Vagina (tissue), 2 donors: ENCODE data around the gene RYR2. TPM values are rescaled to one million over a fixed set of nuclear protein-coding genes. Genes with fewer than 3 reads are reported as not detected.

Experiments
- DNase-seq, 2 donors: peaks; one replicate each; pipeline ENCODE4 v3.0.0-alpha.2; 2017; ENCODE audit errors: extremely low spot score in 2 of 2
- H3K27ac ChIP-seq: fragments of 200-600 bp; sonication (generic); one replicate; pipeline ENCODE4 v1.5.1; 2019
- H3K27me3 ChIP-seq: fragments of 200-600 bp; sonication (generic); one replicate; pipeline ENCODE4 v1.5.1; 2019
- H3K36me3 ChIP-seq, 2 donors: fragments of 200-600 bp; sonication (generic); one replicate each; pipeline ENCODE4 v1.5.1; 2017 to 2019
- H3K4me1 ChIP-seq: fragments of 200-600 bp; sonication (generic); one replicate; pipeline ENCODE4 v1.5.1; 2019
- H3K4me3 ChIP-seq, 2 donors: fragments of 200-600 bp; sonication (generic); 1 replicate in 1 of 2; 2 replicates in 1 of 2; pipeline ENCODE4 v1.5.1; 2016 to 2019
- H3K9me3 ChIP-seq: fragments of 200-600 bp; sonication (generic); one replicate; pipeline ENCODE4 v1.5.1; 2019
- CTCF ChIP-seq, 3 experiments: fragments of 450-650 bp in 2 of 3; fragments of 200-600 bp in 1 of 3; sonication (generic) in 1 of 3; IDR thresholded peaks; one replicate each; pipeline ENCODE4 v1.5.1; 2017 to 2019; ENCODE audit warnings: antibody characterized with exemption in 3 of 3, mild to moderate bottlenecking in 2 of 3, moderate library complexity in 2 of 3
- POLR2A ChIP-seq, 2 donors: fragments of 450-650 bp; IDR thresholded peaks; one replicate each; pipeline ENCODE4 v1.6.1; 2017; ENCODE audit warnings: antibody characterized with exemption in 2 of 2, mild to moderate bottlenecking in 2 of 2, moderate library complexity in 2 of 2
- POLR2AphosphoS5 ChIP-seq, 2 donors: sonication (generic); formaldehyde crosslinking; IDR thresholded peaks; one replicate each; pipeline ENCODE4 v1.9.0; 2017; ENCODE audit warnings: antibody characterized with exemption in 2 of 2, mild to moderate bottlenecking in 2 of 2, low read depth in 1 of 2; ENCODE audit not compliant: insufficient read depth in 1 of 2
- intact Hi-C: fragments of 100-400 bp; cut with DNase I; formaldehyde crosslinking; loops from one replicate; pipeline ENCODE4 v1.15.1; 2023
- total RNA-seq: library from RNA; depleted of rRNA; stranded (reverse); fragments of >200 nt; gene quantifications from one replicate; pipeline ENCODE4 v1.2.3, GENCODE V29; 2016

The RYR2 gene
- total RNA-seq, 1 donor from 2014 or later, result 1.5 TPM

- Histone ChIP-seq H3K36me3 (no peaks in the 10 kb centered on the region), H3K9me3 (no peaks in the 10 kb centered on the region), H3K4me3 (no peak overlapping the region), H3K4me1 (no peaks in the 10 kb centered on the region), H3K27ac (no peak overlapping the region), H3K27me3 (no peaks in the 10 kb centered on the region)
- TF ChIP-seq CTCF (IDR thresholded peaks at IDR 0.05) (no peak), POLR2AphosphoS5 (IDR thresholded peaks at IDR 0.05; ENCODE audit: insufficient read depth in 1 of 2, low read depth in 1 of 2) (no peak), POLR2A (IDR thresholded peaks at IDR 0.05) (no peak)
- no peak for DNase-seq
- intact Hi-C loops, result no loop called here
Measured at GRCh38 chr1:236998546-236998945, 43.4 kb upstream of the RYR2 start.

GRCh38 chr1:237000191-237000590 lies 41.8 kb upstream of the RYR2 start:
- no peaks in the 10 kb centered on the region for H3K27me3 ChIP-seq
- no peak overlapping the region for H3K27ac ChIP-seq
- no peaks in the 10 kb centered on the region for H3K9me3 ChIP-seq
- intact Hi-C loops, result no loop called here
- no peaks in the 10 kb centered on the region for H3K4me1 ChIP-seq
- no peaks in the 10 kb centered on the region for H3K36me3 ChIP-seq
- DNase-seq, result no peak
- no peak overlapping the region for H3K4me3 ChIP-seq
- TF ChIP-seq CTCF (IDR thresholded peaks at IDR 0.05), result no peak
- no peak for TF ChIP-seq POLR2AphosphoS5 (IDR thresholded peaks at IDR 0.05; ENCODE audit: insufficient read depth in 1 of 2, low read depth in 1 of 2)
- no peak for TF ChIP-seq POLR2A (IDR thresholded peaks at IDR 0.05)

GRCh38 chr1:237003516-237003915 lies 38.5 kb upstream of the RYR2 start:
- intact Hi-C loops, result no loop called here
- Histone ChIP-seq H3K36me3 (no peaks in the 10 kb centered on the region), H3K27me3 (no peaks in the 10 kb centered on the region), H3K4me3 (no peak overlapping the region), H3K27ac (no peak overlapping the region), H3K9me3 (no peaks in the 10 kb centered on the region), H3K4me1 (no peaks in the 10 kb centered on the region)
- no peak for DNase-seq
- TF ChIP-seq POLR2A (IDR thresholded peaks at IDR 0.05) (no peak), POLR2AphosphoS5 (IDR thresholded peaks at IDR 0.05; ENCODE audit: insufficient read depth in 1 of 2, low read depth in 1 of 2) (no peak), CTCF (IDR thresholded peaks at IDR 0.05) (no peak)

GRCh38 chr1:237004116-237004515 lies 37.9 kb upstream of the RYR2 start, which contains the start of gene MT1HL1:
MT1HL1 (minus strand) TSS chr1:237004441; CDS start chr1:237004372, 69 bp downstream.
- no peaks in the 10 kb centered on the region for H3K36me3 ChIP-seq
- H3K27ac ChIP-seq, result no peak within 1 kb of the TSS
- H3K4me3 ChIP-seq, result no peak within 1 kb of the TSS
- no peaks in the 10 kb centered on the region for H3K9me3 ChIP-seq
- no peaks in the 10 kb centered on the region for H3K4me1 ChIP-seq
- no peak for DNase-seq
- TF ChIP-seq POLR2AphosphoS5 (IDR thresholded peaks at IDR 0.05; ENCODE audit: insufficient read depth in 1 of 2, low read depth in 1 of 2) (no peak), CTCF (IDR thresholded peaks at IDR 0.05) (no peak), POLR2A (IDR thresholded peaks at IDR 0.05) (no peak)
- intact Hi-C loops, result no loop called here
- no peaks in the 10 kb centered on the region for H3K27me3 ChIP-seq

GRCh38 chr1:237005674-237006073 lies 36.3 kb upstream of the RYR2 start:
- Histone ChIP-seq H3K4me3 (no peak overlapping the region), H3K27me3 (no peaks in the 10 kb centered on the region), H3K27ac (no peak overlapping the region), H3K36me3 (no peaks in the 10 kb centered on the region), H3K9me3 (no peaks in the 10 kb centered on the region), H3K4me1 (no peaks in the 10 kb centered on the region)
- no peak for DNase-seq
- no peak for TF ChIP-seq CTCF (IDR thresholded peaks at IDR 0.05)
- TF ChIP-seq POLR2AphosphoS5 (IDR thresholded peaks at IDR 0.05; ENCODE audit: insufficient read depth in 1 of 2, low read depth in 1 of 2), result no peak
- no peak for TF ChIP-seq POLR2A (IDR thresholded peaks at IDR 0.05)
- intact Hi-C loops, result no loop called here
